ENCODE data around the gene ZNF256.

DNA sequence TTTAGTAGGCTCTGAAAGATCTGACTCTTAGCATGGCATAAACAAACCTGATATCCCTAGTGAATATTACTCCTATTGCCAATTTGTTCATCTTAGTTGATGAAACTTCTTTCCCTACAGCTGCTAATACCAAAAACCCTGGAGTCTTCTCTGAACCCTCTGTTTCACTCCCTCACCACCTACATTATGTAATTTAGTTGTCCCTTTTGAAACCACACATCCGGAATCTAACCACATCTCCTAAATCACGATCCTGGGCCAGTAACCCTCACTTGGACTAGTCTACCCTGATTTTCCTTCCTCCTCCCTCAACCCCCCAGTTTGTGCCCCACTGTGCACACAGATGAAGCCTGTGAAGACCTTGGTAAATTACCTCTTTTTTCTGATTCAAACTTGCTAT is 1.2 kb downstream of the ZNF256 start:
- TF ChIP-seq, protein P1, sequence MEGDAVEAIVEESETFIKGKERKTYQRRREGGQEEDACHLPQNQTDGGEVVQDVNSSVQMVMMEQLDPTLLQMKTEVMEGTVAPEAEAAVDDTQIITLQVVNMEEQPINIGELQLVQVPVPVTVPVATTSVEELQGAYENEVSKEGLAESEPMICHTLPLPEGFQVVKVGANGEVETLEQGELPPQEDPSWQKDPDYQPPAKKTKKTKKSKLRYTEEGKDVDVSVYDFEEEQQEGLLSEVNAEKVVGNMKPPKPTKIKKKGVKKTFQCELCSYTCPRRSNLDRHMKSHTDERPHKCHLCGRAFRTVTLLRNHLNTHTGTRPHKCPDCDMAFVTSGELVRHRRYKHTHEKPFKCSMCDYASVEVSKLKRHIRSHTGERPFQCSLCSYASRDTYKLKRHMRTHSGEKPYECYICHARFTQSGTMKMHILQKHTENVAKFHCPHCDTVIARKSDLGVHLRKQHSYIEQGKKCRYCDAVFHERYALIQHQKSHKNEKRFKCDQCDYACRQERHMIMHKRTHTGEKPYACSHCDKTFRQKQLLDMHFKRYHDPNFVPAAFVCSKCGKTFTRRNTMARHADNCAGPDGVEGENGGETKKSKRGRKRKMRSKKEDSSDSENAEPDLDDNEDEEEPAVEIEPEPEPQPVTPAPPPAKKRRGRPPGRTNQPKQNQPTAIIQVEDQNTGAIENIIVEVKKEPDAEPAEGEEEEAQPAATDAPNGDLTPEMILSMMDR (IDR thresholded peaks at IDR 0.05), result no peak
- no peak for TF ChIP-seq POLR2A (IDR thresholded peaks at IDR 0.05)

Data from tibial nerve (tissue), 3 donors.